Renal cortical epithelial cell (primary cell): ENCODE data around the gene FCRL6. TPM values are rescaled to one million over a fixed set of nuclear protein-coding genes. Genes with fewer than 3 reads are reported as not detected.

ENCODE experiments used
- DNase-seq: peaks from one replicate; pipeline ENCODE4 v3.0.0-alpha.2; 2011; ENCODE audit warnings: low read depth
- total RNA-seq: library from RNA; depleted of rRNA; stranded (reverse); fragments of >200 nt; gene quantifications from 2 replicates; pipeline ENCODE4 v1.2.3, GENCODE V29; 2014

FCRL6 gene
- total RNA-seq, 1 donor from 2014 or later, result 0.05 TPM

GRCh38 chr1:159835356-159835755 lies 33.2 kb downstream of the FCRL6 start:
- no peak for DNase-seq

DNA sequence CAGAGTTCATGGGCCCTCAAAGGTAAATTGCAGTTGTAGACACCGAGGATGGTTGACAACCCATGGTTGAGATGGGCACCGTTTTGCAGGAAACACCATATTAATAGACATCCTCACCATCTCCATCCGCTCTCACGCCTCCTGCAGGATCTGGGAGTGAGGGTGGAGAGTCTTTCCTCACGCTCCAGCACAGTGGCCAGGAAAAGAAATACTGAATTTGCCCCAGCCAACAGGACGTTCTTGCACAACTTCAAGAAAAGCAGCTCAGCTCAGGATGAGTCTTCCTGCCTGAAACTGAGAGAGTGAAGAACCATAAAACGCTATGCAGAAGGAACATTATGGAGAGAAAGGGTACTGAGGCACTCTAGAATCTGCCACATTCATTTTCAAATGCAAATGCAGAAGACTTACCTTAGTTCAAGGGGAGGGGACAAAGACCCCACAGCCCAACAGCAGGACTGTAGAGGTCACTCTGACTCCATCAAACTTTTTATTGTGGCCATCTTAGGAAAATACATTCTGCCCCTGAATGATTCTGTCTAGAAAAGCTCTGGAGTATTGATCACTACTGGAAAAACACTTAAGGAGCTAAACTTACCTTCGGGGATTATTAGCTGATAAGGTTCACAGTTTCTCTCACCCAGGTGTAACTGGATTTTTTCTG lies 33.8 kb downstream of the FCRL6 start:
- no peak for DNase-seq

GRCh38 chr1:159838715-159839114 lies 36.6 kb downstream of the FCRL6 start:
- peak; percentile 55 for DNase-seq

- DNase-seq, result no peak
Observed at GRCh38 chr1:159839116-159839849, 37.1 kb downstream of the FCRL6 start.

DNA sequence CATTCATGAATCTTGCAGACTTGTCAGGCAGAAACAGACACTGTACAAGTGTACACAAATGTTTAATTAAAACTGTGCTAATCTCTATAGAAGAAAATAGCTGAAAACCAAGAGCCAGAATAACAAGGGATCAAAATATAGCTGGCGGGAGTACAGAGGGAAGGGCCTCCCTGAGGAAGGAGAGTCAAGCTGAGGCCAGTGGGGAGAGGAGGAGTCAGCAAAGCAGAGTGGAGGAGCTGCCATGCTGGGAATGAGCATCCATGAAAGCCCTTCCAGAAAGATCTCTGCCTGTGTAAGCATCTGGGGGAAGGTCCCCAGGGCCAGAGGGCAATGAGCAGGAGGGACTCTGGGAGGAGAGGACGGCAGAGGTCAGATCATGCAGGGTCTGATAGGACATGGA lies 39.6 kb downstream of the FCRL6 start:
- DNase-seq, result no peak

DNA sequence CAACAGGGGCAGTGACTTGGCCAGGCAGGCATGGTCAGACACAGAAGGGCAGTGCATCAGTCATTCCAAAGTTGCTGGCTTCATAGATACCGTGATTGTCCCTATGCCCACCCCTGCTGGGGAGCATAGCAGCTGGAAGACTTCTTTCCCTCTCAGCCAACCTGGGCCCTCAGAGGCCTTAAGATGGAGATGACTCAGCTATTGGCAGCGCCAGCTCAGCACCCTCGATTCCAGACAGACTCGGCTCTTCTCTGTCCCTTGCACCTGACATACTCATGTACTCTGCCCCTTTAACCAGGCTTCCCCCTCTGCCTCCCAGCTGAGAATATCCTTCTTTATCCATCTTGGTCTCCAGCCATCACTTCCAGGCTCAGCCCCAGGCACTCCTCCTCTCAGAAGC lies 41.3 kb downstream of the FCRL6 start:
- no peak for DNase-seq

- peak; percentile 89 for DNase-seq
Observed at GRCh38 chr1:159845751-159846629, 43.8 kb downstream of the FCRL6 start.

GRCh38 chr1:159847231-159847630 lies 45.1 kb downstream of the FCRL6 start:
- no peak for DNase-seq

DNA sequence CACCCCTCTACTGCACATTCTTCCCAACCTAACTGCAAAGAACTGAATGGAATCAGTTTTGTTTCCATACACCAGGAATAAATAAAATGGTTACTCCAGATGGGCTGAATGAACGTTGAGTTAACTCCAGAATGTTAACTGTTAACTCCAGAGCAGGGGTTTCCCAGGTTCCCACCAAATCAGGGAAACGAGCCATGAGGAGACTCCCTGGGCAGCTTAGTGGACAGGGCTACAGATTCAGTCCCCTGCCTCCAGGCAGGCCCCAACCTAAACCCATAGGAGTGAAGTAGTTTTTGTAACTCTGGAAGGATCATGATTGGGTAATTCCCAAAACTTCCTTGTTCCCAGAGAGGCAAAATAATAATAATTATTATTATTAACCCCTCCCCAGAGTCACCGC lies 46.2 kb downstream of the FCRL6 start:
- no peak for DNase-seq

DNA sequence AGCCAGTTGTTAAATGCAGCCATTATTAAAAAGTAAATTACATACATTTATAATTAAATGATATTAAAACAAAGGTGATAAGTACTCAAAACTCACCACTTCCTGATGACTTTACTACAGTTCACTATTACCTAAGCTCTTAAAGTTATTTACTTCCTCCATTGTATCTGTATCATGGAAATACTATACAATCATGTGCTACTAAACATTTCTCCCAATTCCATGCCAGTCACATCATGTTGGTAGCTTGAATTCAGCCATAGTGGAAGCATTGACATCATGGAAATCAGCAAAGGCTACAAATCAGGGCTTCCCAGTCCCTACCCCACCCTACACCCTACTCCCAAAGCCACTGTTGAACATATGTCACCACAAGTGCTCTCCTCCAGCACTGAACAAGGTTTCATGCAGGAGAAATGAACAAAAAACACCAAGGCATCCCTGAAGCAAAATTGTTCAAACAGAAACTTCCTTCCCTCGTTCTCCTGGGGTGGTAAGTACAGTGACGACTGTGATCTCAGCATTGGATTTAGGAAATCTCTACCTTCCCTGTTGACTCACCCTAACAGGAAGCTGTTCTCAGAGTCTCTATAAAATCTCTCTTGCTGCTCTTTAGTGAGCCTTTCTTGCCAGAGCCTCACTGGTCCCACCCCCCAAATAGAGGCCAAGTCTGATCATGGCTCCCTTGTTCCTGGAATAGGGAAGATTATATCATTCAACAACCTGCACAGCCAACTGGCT lies 47.6 kb downstream of the FCRL6 start:
- DNase-seq, result no peak

DNA sequence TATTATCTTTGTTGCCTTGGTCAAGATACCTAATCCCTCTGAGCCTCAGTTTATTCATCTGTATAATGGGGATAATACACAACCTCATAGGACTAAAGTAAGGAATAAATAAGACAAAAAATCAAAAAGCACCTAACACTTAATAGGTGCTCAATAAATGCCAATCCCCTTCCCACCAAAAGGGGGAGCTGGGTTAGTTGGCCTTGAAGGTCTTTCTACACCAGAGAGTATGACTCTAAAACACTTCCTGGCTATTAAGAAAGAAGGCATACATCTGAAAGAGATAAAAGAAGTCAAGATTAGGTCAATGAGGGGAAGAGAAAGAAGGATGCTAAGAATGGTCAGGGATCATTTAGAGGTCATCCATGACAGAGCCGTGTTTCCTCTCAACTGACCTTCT lies 49.2 kb downstream of the FCRL6 start:
- no peak for DNase-seq

DNA sequence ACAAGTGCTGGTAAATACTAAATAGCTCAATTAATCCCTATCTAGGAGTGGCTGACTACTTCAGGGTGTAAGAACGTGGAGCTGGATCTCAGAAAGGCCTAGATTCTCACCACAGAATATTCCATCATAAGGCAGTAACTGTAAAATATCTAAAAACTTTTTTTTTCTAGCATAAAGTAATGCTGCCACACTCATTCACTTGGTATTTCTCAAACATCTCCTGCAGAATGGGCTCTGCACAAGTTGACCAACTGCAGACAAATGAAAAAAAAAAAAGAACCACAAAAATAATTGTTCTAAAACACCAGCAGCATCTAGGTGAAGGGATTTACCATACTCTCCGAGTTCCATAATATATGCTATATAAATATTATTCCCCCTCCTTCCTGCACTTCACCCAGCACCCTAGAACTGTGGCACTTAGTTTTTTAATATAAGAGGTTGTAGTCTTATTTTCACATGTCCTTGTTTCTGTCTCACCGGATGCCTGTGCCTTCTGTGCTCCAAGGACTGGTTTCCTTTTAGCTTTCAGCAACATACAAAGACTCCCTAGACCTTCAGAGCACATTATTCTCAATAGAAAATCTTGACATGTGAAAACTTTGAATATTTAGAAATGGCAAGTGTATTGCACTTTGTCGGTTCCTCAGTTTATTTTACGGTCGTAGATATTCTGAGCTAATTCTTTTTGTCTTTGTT lies 51.4 kb downstream of the FCRL6 start:
- no peak for DNase-seq

DNA sequence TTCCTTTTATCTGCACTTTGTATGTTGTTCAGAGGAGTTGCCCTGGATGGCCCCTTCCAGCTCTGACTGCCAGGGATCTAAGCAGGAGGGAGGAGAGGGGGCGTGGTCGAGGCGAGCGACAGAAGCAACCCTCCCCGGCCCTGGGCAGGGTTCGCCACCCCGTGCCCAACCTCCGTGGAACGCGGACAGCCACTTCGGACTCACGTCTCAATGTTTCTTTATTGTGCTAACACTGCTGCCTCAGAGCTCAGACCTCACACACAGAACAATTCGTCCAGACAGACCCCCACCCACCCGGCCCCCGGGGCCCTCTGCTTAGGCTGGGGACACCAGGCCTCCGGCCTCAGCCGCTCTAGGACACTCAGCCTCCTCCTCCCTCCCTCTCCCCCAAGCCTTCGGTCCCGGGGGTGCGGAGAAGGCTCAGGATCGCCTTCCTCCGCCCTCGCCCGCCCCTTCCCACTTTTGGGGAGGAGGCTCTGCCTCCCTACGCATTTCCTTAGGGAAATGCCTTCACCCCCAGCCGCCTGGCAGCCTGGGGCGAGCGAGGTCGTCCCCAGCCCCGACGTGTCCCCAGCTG lies 52.0 kb downstream of the FCRL6 start:
- peak; percentile 54 for DNase-seq

DNA sequence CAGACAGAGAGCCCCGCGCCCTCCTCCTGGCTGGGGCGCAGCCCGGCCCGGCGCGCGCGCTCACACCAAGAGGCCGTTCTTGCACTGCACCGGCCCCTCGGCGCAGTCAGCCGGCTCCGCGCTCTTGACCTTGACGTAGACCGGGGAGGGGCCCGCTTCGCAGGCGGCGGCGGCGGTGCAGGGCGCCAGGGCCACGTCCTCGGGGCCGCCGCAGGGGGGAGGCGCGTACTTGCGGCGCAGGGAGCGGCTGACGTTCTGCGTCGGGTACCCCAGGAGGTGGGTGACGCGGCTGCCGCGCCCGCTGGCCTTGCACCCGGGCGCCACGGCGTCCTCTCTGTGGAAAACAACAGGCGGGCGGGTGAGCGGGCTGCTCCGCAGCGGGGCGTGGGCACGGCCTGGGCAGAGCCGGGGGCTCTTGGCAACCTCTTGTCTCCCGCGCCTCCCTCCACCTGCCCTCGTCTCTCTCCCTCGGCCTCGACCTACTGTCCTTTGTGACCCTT lies 52.6 kb downstream of the FCRL6 start:
- DNase-seq, result no peak

GRCh38 chr1:159855709-159856108 lies 53.5 kb downstream of the FCRL6 start:
- DNase-seq, result no peak

DNA sequence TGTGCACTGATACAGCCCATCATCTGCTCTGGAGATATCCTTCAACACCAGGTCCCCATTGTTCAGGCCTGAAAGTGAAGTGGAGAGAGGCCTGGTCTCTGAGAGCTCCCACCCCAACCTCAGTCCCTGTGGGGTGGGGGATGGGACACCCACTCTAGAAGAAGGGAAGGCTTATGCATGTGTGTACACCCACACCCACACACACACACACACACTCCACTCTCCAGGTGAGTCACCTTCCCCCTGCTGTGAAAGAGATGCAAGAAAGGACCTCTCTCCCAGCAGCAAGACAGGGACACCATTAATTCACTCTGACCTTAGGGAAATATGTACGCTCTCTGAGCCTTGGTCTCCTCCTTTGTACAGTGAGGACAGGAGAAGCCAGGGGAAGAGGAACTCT lies 54.4 kb downstream of the FCRL6 start:
- DNase-seq, result no peak

DNA sequence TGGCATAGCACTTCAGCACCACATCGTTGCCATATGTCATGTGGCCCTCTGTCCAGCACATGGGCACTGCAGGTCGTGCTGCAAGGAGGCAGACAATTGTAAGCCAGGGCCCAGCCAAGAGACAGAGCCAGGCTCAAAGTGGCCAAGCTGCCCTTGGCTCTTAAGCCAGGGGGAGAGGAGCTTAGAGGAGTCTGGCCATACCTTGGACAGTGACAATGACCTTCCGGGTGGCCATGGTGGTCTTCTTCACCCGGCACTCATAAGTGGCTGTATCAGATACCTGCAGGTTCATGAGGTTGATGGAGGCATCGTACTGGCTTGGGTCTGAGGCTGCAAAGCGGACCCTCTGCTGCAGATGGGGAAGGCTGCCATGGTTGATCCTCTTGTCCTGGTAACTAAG lies 55.7 kb downstream of the FCRL6 start:
- DNase-seq, result no peak

DNA sequence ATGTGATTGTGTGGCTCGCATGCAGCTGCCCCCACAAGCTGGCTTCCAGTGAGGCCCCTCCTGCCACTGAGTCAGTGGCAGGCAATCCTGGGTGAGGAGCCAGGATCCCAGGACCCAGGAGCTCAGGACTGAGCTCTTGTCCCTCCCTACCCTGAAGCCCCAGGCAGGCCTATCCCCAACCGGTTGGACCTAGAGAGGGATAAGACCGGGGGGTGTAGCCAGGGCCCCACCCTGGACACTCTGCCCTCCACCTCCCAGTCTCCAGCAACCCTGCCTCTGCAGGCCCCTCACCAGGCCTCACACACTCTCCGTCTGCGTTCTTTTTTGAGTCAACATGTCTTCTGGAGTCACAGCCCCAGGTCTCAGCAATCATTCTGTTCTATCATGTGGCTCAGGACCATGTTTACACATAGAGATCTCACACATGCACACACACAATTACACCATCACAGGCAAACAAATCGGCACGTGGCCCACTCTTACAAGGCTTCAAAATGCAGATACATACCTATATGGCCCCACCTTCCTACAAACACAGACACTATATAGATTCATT lies 57.7 kb downstream of the FCRL6 start:
- DNase-seq, result no peak

GRCh38 chr1:159860456-159860855 lies 58.3 kb downstream of the FCRL6 start:
- DNase-seq, result no peak

- no peak for DNase-seq
Observed at GRCh38 chr1:159861218-159861617, 59.1 kb downstream of the FCRL6 start.
